Activated CD4-positive, CD25-positive, alpha-beta regulatory T cell (primary cell): Measurements from ENCODE around the gene MTCL1.
"Not testable (repeated sequence)": the region's sequence is repeated elsewhere in the genome, so short reads cannot be mapped to it uniquely, and the experiment has no call there.

Experiments
- DNase-seq, 4 experiments: peaks; one replicate each; lab custom pipeline; 2025; lab: John Stamatoyannopoulos, UW

The MTCL1 gene

DNA sequence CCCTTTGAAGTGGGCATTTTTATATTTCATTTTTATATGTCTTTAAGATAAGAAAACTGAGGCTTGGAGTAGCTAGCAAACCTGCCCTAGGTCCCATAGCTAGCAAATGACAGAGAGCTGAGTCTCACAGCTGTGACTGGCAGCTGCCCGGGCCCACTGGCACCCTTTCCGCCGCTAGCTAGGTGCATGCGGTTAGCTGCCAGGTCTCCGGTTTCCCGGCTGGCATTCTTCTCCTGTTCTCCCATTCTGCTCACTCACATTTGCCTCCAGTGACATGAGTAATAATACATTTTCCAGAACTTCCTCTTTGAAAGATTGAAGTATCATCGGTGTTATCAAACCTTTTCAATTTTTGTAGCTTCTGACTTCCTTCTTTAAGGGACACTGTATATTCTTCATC is 38.7 kb downstream of the MTCL1 start:
- DNase-seq: no peak

DNA sequence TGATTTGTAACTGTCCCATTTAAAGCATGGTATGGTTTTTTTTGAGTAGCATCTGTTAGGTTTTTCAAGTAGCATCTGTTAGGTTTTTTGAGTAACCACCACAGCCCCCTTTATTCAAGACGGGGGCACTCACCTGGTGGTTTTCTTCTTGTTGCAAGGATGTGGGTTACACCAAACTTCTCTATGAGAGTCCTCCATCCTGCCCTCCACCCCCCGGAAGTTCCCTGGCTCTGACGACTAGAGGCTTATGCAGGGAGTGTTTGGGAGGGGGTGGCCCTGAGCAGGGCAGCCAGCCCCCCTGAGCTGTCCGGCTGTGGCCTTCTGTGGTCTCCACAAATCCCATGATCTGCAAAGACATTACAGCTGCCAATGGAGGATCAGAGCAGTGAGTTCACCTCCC is 39.3 kb downstream of the MTCL1 start:
- peak in 2 of 4 experiments; percentile 3 to 12 for DNase-seq

DNA sequence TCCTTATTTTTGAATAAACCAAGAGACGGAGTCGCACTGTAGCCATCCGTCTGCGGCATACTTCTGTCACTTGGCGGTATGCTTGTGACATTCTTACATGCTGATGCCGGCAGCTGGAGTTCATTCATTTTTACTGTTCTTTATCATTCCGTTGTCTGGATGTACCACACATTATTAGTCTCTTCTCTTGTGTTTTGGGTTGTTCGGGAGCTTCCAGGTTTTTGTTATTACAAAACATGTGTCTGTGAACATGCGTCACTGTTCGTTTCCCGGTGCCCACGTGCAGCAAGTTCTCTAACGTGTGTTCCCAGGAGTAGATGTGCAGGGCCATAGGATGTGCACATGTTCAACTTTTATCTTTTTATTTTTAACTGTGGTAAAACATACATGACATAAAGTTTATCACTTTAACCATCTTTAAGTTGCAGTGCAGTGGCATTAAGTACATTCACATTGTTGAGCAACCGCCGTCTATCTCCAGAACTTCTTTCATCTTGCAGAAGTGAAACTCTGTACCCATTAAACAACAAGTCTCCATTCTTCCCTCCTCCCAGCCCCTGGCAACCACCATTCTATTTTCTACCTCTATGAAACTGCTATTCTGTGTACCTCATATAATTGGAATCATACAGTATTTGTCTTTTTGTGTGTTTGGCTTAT is 40.1 kb downstream of the MTCL1 start:
- no peak for DNase-seq

DNA sequence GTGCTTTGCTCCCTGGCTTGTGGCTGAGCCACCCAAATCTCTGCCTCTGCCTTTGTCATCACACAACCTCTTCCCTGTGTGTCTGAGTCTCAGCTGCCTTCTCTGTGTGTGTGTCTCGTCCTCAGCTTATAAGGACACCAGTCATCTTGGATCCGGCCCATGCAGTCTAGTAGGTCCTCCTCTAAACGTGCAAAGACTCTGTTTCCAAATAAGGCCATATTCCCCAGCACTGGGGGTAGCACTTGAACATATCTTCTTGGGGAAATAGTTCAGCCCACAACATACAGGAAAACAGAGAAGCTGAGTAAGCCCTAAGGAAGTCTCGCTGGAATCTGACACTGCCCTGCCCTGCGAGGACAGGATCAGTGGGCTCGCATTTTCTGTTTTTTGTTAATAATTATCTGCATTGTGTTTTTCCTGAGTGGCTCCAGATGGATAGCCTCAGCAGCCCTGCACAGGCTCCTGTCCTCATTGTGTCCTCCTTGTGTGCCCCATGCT is 42.1 kb downstream of the MTCL1 start:
- no peak for DNase-seq

DNA sequence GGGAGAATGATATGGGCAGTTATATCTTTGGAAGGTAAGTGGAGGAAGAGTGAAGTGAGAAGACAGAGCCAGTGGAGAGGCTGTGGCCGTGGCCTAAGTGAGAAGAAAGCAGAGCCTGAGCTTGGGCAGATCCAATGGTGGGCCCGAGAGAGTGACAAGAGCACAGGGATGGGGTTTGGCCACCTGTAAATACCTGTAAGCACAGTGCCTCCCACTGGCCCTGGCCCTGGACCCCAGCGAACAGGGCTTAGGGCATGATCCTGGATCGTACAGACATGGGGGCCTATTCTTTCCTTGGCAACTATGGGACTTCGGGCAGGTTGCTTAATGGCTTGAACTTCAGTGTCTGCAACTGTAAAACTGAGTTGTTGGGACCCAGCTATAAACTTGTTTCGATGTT is 44.1 kb downstream of the MTCL1 start:
- no peak for DNase-seq

DNA sequence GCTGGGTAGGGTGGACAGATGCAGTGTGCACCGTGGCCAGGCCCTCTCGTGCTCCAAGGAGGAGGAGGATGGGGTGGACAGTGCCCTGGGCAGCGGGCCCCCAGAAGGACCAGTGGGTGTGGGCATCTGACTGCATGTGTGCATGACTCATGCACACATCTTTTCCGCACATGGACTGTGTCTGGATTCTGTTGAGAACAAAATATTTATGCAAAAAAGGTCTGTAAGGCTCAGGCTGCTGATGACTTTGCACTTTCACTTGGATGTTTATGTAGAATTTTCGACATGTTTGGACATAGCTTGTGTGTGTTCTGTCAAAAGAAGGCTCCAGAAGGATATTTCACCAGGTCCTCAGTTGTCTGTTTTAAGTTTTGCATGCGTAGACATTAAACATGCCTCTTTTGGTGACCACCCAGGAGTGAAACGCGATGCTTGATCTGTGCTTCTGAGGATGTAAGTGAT is 45.6 kb downstream of the MTCL1 start:
- no peak for DNase-seq

DNA sequence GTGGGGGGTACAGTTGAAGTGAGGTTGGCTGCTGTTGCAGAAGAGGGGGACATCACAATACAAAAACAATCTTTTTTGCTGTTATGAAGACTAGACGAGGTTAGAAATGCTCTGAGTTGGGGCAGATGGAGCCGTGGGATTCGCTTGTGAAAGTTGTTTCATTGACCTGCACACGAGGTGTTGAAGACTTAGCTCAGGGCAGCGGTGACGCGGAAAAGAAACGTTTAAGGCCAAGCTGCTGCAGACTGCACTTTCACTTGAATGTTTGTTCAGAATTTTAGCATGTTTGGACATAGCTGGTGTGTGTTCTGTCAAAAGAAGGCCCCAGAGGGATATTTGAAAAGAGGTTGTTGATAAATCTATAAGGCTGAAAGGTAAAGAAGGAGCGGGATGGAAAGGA is 46.3 kb downstream of the MTCL1 start:
- no peak for DNase-seq

DNA sequence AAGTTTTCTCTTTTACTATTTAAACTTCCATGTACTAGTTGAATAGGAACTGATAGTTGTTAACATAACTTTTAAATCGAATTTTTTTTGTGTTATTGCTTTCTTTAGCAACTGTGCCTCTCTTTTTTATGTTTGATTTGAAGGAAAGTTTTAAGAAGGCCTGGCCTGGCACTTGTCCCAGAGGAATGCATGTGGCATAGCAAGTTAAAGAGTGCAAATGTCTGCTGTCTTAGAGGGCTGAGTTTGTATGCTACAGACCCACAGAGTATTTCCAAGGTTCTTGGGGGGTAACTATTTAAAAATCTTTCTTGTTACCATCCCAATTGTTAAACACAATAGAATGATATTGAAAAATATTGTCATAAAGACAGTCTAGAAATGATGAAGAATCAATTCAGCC is 47.0 kb downstream of the MTCL1 start:
- no peak for DNase-seq

DNA sequence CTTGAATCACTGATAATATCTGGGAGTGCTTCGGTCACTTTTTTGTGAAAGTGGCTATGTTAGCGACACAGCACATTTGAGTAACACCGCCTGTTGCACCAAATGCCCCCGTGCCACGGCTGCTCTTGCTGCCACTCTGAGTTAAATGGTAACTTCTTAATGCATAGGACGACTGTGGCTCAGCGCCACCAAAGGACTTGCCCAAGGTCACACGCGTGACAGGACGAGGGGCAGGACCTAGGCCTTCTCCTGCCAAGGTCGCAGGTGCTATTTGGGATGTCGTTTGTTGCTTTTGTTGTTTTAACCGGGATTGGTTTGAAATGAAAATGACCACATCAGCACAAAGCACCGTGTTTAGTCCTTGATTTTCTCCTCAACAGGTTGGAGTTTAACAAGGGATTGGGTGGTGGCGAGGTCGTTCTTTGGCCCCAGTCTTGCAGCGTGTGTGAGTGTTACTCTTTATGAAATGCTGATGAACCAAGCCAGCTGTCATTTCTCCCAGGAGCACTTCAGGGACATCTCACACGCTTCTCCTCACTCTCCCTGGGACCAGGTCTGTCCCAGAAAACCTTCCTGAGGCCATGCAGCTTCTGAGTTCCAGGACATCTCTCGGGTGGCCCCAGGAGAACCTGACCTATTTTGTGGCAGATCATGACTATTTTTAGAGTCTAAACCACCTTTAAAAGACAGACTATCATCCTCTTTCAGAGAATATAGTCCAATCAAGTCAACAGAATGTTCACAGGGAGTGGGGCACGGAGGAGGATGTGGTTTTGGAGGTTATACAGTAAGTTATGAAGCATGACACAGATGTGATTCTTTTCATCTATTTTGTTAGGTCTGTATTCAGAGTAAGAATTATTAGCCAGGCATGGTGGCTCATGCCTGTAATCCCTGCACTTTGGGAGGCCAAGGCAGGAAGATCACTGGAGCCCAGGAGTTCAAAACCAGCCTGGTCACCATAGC is 49.9 kb downstream of the MTCL1 start:
- peak in 2 of 4 experiments; percentile 20 to 22 for DNase-seq

DNA sequence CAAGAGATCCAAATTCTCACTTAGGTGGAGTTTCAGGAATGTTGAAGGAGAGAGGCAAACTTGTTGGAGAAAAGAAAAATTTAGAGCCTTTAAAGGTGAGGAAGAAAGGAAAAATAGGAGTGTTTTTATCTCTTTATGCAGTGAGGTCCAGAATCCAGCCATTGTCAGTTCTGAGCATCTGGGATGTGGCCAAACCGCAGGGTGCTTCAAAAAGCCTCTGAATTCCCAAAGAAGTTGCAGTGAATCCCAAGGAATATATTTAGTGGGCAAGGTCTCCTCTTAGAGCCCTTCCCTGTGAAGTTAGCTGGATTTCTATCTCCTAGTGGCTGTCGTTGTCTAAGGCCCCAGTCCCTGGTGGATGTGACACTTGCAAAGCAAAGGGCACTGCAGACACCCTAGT is 51.2 kb downstream of the MTCL1 start:
- no peak for DNase-seq

DNA sequence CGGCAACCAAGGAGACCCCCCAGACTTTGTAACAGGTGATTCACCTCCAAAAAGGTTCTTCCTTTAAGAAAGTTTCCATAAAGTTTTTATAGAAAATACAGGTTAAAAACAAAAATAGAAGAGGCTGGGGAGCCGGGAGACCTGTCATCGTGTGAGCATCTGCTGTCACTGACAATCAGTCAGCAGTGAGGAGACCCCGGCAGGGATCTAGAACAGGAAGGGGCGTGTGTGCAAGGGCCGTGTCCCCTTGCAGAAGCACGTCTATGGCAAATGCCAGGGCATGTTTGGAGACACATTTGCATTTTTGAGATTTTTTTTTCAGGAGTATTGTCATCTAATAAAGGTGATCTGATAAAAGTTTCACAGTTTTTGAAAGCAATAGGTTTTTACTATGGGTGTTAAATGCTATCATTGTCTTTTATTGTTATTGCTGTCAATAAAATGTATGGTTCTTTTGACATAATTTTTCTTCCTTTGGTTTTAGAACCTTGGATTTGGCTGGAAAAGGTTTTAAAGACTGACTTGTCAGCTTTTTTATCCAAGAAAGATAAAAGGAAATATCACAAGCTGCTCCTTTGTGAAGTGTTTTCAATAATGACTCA is 52.1 kb downstream of the MTCL1 start:
- DNase-seq: no peak

DNA sequence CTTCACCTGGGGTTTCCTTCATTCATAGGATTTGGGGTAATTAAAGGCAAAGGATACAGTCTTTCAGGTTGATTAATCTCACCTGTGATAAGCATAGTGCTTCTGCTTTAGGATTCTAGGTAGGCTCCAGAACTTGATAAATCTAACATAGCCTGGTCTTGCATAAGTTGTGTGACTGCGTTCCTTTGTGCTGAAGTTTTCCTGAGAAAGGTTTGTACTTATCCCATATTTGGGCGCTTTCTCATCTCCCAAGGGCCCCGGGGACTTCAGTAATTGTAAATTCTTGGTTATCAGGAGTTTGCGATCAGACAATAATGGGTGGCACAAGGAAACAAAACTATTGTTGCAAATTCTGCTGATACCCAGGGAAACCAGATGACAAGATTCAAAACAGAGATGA is 53.1 kb downstream of the MTCL1 start:
- no peak for DNase-seq

DNA sequence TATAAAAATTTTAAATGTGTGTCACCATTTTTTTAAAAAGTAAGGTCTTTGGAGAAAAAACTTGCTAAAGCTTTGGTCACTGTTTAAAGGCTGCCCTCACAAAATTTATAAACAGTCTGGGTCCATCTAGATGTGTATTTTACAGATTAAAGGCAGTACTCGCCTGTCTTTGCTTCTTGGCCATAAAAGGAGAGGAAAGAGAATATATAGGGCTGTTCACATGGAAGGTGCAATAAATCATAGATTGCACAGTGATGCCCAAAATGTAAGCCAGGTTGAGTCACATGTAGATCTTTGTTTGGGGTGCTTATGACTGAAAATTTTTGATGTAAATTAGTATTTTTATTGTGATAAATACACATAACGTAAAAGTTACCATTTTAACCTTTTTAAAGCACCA is 55.6 kb downstream of the MTCL1 start:
- no peak for DNase-seq

DNA sequence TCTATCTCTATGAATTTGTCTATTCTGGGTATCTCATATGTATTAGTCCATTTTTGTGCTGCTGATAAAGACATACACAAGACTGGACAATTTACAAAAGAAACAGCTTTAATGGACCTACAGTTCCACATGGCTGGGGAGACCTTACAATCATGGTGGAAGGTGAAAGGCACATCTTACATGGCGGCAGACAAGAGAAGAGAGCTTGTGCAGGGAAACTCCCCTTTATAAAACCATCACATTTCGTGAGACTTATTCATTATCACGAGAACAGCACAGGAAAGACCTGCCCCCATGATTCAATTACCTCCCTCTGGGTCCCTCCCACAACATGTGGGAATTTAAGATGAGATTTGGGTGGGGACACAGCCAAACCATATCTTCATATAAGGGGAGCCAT is 56.2 kb downstream of the MTCL1 start:
- not testable (repeated sequence) for DNase-seq

DNA sequence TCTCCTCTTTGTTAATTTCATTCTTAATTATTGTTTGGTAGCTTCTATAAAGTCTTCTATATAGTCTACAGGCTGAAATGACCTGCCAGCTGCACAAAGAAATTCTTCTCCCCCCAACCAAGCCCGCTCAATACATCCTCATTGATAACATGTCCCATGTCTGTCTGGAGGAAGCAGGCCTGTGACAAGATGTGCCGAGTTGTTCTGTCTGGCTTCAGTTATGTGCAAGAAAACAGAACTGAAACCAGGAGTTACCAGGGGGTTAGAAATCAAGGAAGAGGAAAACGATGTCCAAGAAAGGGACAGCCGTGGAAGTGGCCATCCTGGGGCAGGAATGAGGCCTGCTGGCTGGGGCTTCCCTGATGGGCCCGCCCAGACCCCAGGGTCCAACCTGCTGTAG is 57.6 kb downstream of the MTCL1 start:
- no peak for DNase-seq

DNA sequence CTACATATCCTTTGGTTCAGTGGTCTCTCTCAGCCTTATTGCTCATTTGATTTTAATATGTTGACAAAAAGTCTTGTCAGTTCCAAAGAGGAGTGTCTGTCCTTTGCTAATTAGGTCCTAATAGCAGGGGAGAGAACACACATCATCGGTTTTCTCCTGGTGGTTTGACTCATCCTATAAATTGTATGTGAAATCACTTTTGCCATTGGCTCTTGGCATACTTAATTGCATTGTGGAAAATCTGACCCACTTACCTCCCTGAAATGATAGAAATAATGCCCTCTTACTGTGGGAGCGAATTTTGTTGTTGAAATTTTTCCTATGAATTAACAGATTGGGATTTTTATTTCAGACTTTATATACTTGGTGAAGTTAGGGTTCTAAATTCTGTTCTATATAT is 58.3 kb downstream of the MTCL1 start:
- no peak for DNase-seq

DNA sequence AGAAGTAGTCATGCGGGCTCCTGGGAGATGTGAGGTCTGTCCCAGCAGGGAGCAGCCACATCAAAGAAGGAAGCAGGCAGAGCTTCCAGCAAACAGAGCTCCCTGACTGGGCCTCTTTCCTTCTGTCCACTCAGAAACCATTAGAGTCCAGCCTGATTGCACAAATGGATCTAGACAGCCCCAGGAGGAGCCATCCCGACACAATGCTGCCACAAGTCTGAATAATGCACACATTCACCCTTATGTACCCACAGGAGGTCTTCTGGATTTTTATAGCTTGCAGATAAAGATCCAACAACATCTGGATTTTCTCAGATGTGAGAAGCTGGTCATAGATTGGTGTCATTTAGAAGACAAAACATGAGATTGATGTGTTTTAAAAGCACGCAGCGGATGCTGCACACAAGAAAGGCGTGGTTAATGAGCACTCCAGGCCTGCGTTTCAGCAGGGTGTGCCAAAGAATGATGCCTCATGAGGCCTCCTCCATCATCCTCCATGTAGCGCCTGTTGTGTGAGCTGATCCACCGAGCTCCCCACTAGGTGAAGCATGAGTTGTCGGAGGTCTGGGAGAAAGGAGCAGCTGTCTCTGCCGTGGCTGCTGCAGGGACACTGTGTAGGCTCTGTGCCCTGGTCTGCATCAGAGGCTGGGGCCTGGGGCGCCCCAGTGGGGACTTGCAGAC is 60.6 kb downstream of the MTCL1 start:
- DNase-seq: no peak

DNA sequence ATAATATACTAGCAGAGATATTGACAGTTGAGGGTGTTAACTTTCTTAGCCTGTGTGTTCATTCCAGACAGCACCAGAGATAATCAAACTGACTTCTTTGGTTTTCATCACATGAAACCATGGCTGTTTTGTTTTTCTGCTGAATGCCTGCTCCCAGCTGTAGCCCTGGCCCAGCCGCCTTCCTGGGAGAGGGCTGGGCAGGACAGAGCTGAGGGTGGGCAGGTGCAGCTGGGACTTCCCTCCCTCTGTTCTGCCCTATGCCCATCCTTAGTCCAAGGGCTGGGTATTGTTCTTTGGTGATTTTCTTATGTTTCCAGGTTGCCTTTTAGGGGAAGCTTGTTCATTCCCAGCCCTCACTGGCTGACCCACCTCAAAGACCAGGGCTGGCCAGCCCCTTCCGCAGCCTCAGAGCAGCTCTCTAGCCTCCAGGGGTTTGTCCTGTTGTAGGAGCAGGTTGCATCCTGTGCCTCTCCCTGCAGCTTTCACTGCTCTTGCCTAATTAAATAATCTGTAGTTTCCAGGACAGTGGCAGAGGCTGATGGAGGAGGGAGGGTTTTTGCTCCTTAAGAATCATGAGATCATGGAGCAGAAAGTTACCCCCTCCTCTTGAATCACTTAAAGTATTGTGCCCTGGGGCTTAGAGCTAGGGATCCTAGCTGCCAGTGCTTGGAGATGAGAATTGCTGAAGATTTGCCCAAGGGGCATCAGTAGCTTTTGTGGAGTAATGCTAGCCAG is 61.4 kb downstream of the MTCL1 start:
- no peak for DNase-seq

DNA sequence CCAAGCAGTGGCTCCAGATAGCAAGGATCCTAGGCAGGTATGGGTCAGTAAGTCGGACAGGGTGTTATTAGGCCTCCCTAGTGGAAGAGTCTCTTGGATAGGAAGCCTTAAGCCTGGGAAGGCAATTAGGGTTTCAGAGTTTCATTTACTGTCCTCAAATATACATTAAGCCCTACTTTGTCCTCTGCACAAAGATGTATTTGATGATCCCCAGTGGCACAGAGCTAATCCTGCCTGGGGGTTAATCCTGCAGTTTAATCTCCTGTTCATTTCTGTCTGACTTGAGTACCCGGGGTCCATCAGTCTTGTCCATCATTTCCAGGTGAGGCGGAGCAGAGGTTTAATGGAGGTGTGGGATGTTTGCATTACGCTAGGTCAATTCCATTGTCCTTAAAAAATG is 62.0 kb downstream of the MTCL1 start:
- no peak for DNase-seq

DNA sequence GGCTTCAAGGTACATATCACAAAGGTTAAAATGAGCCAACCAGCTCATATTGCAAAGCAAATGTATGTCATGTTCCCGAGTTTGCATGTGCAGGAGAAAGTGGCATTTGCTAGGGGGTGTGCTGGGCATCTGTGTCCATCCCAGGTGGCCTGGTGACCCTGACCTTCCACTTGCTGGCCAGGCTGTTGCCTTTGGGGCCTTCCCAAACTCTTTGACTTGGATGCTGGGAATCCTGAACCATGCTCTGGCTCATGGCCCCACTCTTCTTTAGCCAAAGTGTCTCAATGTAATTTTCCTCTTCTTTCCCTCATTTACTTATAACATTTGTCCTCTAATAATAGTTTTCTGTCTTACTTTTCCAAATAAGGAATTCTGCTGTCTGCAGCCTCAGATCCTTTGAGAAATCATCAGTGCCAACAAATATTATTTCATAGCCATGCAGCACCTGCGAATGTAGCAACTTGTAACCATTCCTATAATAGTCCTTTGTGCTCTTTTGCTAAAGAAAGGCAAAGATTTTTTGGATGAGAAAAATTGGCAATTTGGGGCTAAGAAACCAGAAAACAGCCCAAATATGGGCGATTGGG is 64.2 kb downstream of the MTCL1 start:
- DNase-seq: no peak

DNA sequence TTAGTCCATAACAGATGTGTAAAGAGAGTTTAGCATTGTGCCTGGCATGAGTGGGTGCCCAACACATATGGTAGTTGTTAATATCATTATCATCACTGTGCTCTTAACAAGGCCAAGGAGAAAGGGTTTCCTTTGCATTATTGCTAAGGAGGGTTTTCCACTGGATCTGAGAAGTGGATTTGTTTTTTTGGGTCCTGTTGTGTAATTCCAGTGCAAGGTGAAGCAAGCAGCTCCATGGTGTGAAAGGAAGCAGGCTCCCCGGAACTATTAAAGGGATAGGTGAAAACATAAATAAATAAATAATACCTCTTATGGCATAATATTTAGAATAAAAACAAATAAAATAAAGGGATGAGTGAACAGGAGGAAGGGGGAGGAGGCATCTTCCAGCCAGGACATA is 65.3 kb downstream of the MTCL1 start:
- no peak for DNase-seq
